T-helper 2 cell treated with Interferon-gamma antibody and Interleukin-4, amounts not matched to agents 5 μg/mL and 100 μg/mL, for 36 hours (primary cell): ENCODE data around the gene PEF1.
A peak's percentile ranks its signal among the peaks of the same experiment; 100 is the strongest.

ENCODE experiments used
- DNase-seq: peaks from one replicate; pipeline ENCODE4 v3.0.0; 2021; ENCODE audit warnings: low spot score
- H3K27ac Mint-ChIP-seq: one replicate; pipeline ENCODE4 v1.8.0; 2021; ENCODE audit warnings: mild to moderate bottlenecking, mixed read lengths
- H3K27me3 Mint-ChIP-seq: one replicate; pipeline ENCODE4 v1.8.0; 2021; ENCODE audit warnings: low read depth, mixed read lengths
- H3K36me3 Mint-ChIP-seq: one replicate; pipeline ENCODE4 v1.8.0; 2021; ENCODE audit warnings: low read depth, mixed read lengths
- H3K4me1 Mint-ChIP-seq: one replicate; pipeline ENCODE4 v1.8.0; 2021; ENCODE audit warnings: low read depth, mixed read lengths
- H3K4me3 Mint-ChIP-seq: one replicate; pipeline ENCODE4 v1.8.0; 2022; ENCODE audit warnings: mild to moderate bottlenecking, moderate library complexity, mixed read lengths
- H3K9me3 Mint-ChIP-seq: one replicate; pipeline ENCODE4 v1.8.0; 2021; ENCODE audit warnings: mixed read lengths

Gene PEF1

DNA sequence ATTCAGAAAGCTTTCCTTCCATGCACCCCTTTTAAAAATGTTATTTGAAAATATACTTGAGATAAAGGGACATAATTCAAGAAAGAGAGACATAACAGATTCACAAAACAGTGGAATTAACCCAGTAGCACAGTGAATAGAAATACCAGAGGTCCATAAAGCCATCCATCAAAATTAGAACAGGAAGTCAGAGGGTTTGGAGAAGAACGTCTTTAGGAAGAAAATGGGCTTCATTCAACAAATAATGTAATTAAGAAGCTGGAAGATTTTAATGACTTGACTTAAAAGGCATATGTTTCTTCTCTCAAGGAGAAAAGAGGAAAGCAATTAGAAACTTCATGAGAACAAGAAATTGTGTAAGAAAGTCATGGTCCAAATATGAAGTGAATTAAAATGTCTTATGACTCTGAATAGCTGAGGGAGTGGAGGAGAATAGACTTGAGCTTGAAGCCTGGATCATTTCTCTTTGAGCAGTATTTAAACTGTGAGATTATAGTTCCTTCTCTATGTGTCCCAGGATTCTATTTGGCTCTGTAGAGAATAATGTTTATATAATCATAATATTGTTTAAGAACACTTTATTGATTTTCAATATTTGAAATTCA is 35.1 kb downstream of the PEF1 start:
- H3K4me3 Mint-ChIP-seq, result no peak overlapping the region
- no peaks in the 10 kb centered on the region for H3K9me3 Mint-ChIP-seq
- peaks cover 8% of the 10 kb centered on the region for H3K4me1 Mint-ChIP-seq

DNA sequence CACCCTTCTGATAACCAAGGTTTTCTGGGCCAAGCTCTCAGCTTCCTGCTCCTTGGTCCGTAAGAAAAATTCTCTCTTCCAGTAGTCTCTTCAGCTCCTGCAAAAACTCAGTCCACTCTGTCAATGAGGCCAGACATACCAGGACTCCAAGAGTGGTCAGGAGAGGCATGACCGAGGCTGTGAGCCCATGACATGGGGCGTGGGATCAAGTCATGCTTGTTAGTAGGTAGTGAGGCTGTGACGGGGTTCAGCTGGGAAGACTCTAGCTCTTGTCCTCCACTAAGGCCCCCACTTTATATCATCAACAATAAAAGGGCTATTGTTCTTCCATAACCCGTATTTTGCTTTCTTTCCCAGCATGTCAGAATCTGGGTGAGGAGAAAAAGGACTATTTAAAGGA is 37.3 kb downstream of the PEF1 start:
- H3K36me3 Mint-ChIP-seq, result no peaks in the 10 kb centered on the region
- H3K27ac Mint-ChIP-seq, result no peak overlapping the region
- DNase-seq, result no peak
- no peak overlapping the region for H3K4me3 Mint-ChIP-seq
- H3K27me3 Mint-ChIP-seq, result peaks cover 9% of the 10 kb centered on the region
- H3K9me3 Mint-ChIP-seq, result no peaks in the 10 kb centered on the region
- peaks cover 8% of the 10 kb centered on the region for H3K4me1 Mint-ChIP-seq

More for the DNA sequence above, 35.1 kb downstream of the PEF1 start:
- no peak for DNase-seq
- Mint-ChIP-seq H3K27me3 (peaks cover 11% of the 10 kb centered on the region), H3K36me3 (no peaks in the 10 kb centered on the region), H3K27ac (no peak overlapping the region)

- H3K9me3 Mint-ChIP-seq, result no peaks in the 10 kb centered on the region
- no peaks in the 10 kb centered on the region for H3K36me3 Mint-ChIP-seq
- H3K4me3 Mint-ChIP-seq, result no peak overlapping the region
- peaks cover 8% of the 10 kb centered on the region for H3K4me1 Mint-ChIP-seq
- no peak overlapping the region for H3K27ac Mint-ChIP-seq
- peak; percentile 61 for DNase-seq
- peaks cover 8% of the 10 kb centered on the region for H3K27me3 Mint-ChIP-seq
Observed at GRCh38 chr1:31605908-31606427, 38.7 kb downstream of the PEF1 start.

- DNase-seq, result no peak
- Mint-ChIP-seq H3K36me3 (no peaks in the 10 kb centered on the region), H3K9me3 (no peaks in the 10 kb centered on the region), H3K27me3 (peaks cover 15% of the 10 kb centered on the region), H3K27ac (no peak overlapping the region), H3K4me1 (peaks cover 8% of the 10 kb centered on the region), H3K4me3 (no peak overlapping the region)
Observed at GRCh38 chr1:31602081-31602480, 42.6 kb downstream of the PEF1 start.

- Mint-ChIP-seq H3K27me3 (peaks cover 18% of the 10 kb centered on the region), H3K4me1 (no peaks in the 10 kb centered on the region), H3K4me3 (no peak overlapping the region), H3K9me3 (no peaks in the 10 kb centered on the region), H3K27ac (no peak overlapping the region), H3K36me3 (no peaks in the 10 kb centered on the region)
- no peak for DNase-seq
Observed at GRCh38 chr1:31600641-31601040, 44.0 kb downstream of the PEF1 start.

DNA sequence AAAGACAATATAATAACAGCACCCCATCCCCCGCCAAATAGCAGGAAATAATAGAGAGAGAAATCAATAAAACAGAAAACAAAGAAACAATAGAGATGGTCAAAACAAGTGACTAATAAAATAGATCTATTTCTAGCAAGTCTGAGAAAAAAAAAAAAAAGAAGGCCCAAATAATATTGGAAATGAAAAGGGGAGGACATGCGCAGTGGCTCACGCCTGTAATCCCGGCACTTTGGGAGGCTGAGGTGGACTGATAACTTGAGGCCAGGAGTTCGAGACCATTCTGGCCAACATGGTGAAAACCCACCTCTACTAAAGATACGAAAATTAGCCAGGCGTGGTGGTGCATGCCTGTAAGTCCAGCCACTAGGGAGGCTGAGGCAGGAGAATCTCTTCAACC is 45.7 kb downstream of the PEF1 start:
- Mint-ChIP-seq H3K9me3 (no peaks in the 10 kb centered on the region), H3K27ac (no peak overlapping the region), H3K4me3 (no peak overlapping the region), H3K36me3 (no peaks in the 10 kb centered on the region), H3K27me3 (peaks cover 20% of the 10 kb centered on the region), H3K4me1 (no peaks in the 10 kb centered on the region)
- DNase-seq, result no peak

DNA sequence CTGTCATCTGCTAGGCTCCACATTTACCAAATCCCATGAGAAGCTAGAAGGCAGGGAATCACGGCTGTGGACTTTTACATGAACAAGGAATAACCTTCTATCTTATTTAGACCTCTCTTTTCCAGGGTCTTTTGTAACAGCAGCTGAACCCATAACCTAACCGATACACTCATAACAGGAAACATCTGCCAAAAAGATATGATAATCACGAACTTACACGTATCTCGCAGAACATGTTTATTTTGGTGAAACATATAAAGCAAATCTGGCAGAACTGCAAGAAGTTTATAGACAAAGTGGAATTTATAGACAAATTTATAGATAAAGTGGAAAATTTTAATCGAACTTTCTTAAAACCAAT is 48.0 kb downstream of the PEF1 start:
- Mint-ChIP-seq H3K27ac (no peak overlapping the region), H3K4me3 (no peak overlapping the region), H3K27me3 (peaks cover 22% of the 10 kb centered on the region), H3K36me3 (no peaks in the 10 kb centered on the region), H3K9me3 (no peaks in the 10 kb centered on the region), H3K4me1 (no peaks in the 10 kb centered on the region)
- DNase-seq, result no peak

- Mint-ChIP-seq H3K27me3 (peaks cover 19% of the 10 kb centered on the region), H3K36me3 (no peaks in the 10 kb centered on the region), H3K4me1 (no peaks in the 10 kb centered on the region), H3K9me3 (no peaks in the 10 kb centered on the region), H3K4me3 (no peak overlapping the region), H3K27ac (no peak overlapping the region)
- no peak for DNase-seq
Observed at GRCh38 chr1:31595836-31596736, 48.6 kb downstream of the PEF1 start.

GRCh38 chr1:31593770-31594632 is 50.7 kb downstream of the PEF1 start:
- H3K27me3 Mint-ChIP-seq, result peaks cover 21% of the 10 kb centered on the region
- DNase-seq, result no peak
- no peak overlapping the region for H3K27ac Mint-ChIP-seq
- no peaks in the 10 kb centered on the region for H3K36me3 Mint-ChIP-seq
- no peak overlapping the region for H3K4me3 Mint-ChIP-seq
- peaks cover 1% of the 10 kb centered on the region for H3K4me1 Mint-ChIP-seq
- no peaks in the 10 kb centered on the region for H3K9me3 Mint-ChIP-seq

DNA sequence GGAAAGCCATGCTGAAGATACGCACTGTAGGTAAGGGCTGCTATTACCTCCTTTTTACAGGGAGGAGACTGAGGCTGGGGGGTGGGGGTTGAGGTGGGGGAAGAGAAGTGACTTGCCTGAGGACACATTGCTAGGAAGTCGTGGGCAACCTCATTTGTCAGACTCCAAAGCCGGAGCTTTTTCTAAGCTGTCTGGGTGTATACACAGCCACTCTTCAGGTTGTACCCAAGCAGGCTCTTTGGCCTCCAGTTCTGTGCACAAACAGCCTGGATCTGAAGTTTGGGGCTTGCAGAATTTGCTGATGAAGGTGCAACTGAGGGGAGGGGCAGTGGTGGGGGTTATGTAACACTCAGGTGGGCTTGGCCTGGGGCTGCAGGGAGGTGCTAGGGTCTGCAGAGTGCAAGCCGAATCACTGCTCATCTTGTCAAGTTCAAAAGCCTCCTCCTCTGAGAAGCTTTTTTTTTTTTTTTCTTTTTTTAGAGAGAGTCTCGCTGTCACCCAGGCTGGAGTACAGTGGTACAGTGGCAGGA is 51.5 kb downstream of the PEF1 start:
- H3K4me1 Mint-ChIP-seq, result peaks cover 1% of the 10 kb centered on the region
- H3K36me3 Mint-ChIP-seq, result no peaks in the 10 kb centered on the region
- H3K27me3 Mint-ChIP-seq, result peaks cover 21% of the 10 kb centered on the region
- H3K27ac Mint-ChIP-seq, result no peak overlapping the region
- no peak overlapping the region for H3K4me3 Mint-ChIP-seq
- no peak for DNase-seq
- H3K9me3 Mint-ChIP-seq, result no peaks in the 10 kb centered on the region

- peaks cover 17% of the 10 kb centered on the region for H3K27me3 Mint-ChIP-seq
Observed at GRCh38 chr1:31592132-31592531, 52.5 kb downstream of the PEF1 start.

DNA sequence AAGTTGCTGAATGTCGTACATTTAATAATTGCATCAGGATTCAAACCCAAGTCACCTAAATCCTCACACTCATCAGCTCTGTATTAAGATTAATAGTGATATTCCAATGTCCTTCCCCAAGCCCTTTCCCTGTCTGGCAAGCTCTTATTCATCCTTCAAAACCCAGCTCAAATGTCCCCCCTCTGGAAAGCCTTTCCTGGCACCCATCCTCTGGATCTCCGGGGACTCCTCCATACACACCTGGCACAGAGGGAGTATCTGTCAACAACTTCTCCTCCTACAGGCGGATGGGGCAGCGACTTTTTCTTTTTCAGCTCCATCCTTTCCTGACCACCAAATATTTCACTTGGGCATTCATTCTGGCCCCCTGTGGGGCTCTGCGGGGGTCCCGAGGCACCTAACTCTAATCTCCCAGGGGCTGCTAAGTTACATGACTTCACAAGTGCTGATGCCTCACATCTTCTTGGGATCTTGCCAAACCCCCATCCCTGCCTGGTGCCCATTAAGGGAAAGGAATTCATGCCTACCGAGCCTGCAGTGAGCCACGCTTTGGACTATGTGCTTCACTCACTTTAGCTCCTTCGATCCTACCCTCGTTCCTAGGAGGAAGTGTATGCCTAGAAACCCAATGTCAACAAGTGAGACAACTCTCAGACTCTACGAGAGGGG is 53.1 kb downstream of the PEF1 start:
- no peaks in the 10 kb centered on the region for H3K9me3 Mint-ChIP-seq
- no peak overlapping the region for H3K4me3 Mint-ChIP-seq
- H3K27me3 Mint-ChIP-seq, result peaks cover 17% of the 10 kb centered on the region
- no peak overlapping the region for H3K27ac Mint-ChIP-seq
- H3K36me3 Mint-ChIP-seq, result no peaks in the 10 kb centered on the region
- DNase-seq, result no peak
- H3K4me1 Mint-ChIP-seq, result peaks cover 1% of the 10 kb centered on the region

More at GRCh38 chr1:31592132-31592531, 52.5 kb downstream of the PEF1 start:
- Mint-ChIP-seq H3K4me3 (no peak overlapping the region), H3K27ac (no peak overlapping the region), H3K4me1 (peaks cover 1% of the 10 kb centered on the region), H3K9me3 (no peaks in the 10 kb centered on the region), H3K36me3 (no peaks in the 10 kb centered on the region)
- no peak for DNase-seq

DNA sequence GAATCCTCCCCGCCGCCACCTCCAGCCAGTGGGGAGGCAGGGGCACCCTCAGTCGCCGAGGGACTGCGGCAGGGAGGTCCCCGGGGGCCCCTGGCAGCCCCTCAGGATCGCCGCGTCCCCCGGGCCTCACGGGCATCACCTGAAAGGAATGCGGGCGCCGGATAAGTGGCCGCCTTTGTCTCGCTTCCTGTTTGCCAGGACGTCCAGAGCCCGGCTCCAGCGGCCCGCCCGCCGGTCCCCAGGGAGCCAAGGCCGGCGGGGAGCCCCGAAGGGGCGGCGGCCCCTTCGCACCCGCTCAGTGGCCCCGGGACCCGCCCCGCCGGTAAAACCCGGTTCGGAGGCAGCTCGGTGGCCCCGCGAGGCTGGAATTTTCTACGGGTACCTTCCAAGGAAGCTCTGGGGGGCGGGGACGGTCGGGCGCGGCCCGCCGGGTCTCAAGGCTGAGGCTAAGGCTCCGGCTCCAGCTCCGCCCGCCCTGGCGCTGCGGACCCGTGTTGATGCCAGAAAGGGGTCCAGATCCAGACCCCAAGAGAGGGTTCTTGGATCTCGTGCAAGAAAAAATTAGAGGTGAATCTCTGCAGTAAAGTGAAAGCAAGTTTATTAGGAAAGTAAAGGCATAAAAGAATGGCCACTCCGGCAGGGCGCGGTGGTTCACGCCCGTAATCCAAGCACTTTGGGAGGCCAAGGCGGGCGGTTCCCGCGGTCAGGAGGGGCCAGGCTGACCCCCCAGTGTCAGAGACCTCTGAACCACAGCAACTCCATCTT is 55.7 kb downstream of the PEF1 start:
- peaks cover 1% of the 10 kb centered on the region for H3K4me1 Mint-ChIP-seq
- no peak overlapping the region for H3K27ac Mint-ChIP-seq
- DNase-seq, result no peak
- H3K36me3 Mint-ChIP-seq, result no peaks in the 10 kb centered on the region
- H3K27me3 Mint-ChIP-seq, result peaks cover 13% of the 10 kb centered on the region
- no peak overlapping the region for H3K4me3 Mint-ChIP-seq
- no peaks in the 10 kb centered on the region for H3K9me3 Mint-ChIP-seq
